HL-60/S4 treated with phorbol 12-myristate 13-acetate at 8.2 ng/mL for 4 days and 3 days (cell line): ENCODE results near the gene CCDC85C.

Source experiments
- in situ Hi-C: fragments of 300-500 bp; cut with MboI; formaldehyde crosslinking; loops from 2 replicates; pipeline ENCODE4 v1.15.0; 2022; ENCODE audit warnings: low sequenced_read_pairs

CCDC85C gene

GRCh38 chr14:99574099-99574880 lies 29.7 kb downstream of the CCDC85C start:
- in situ Hi-C loops, result no loop called here

GRCh38 chr14:99573436-99574098 lies 30.4 kb downstream of the CCDC85C start:
- in situ Hi-C loops, result no loop called here

- in situ Hi-C loops, result no loop called here
These were observed 31.0 kb downstream of the CCDC85C start for GRCh38 chr14:99573000-99573330.

- in situ Hi-C loops, result no loop called here
These were observed 31.6 kb downstream of the CCDC85C start for GRCh38 chr14:99572173-99572999.

- in situ Hi-C loops, result no loop called here
These were observed 32.6 kb downstream of the CCDC85C start for GRCh38 chr14:99571303-99571986.

GRCh38 chr14:99570544-99571302 lies 33.3 kb downstream of the CCDC85C start:
- in situ Hi-C loops, result no loop called here

GRCh38 chr14:99569725-99570543 lies 34.1 kb downstream of the CCDC85C start:
- in situ Hi-C loops, result no loop called here

- in situ Hi-C loops, result no loop called here
These were observed 35.1 kb downstream of the CCDC85C start for GRCh38 chr14:99568567-99569560.

GRCh38 chr14:99566390-99567354 lies 37.3 kb downstream of the CCDC85C start:
- in situ Hi-C loops, result no loop called here

GRCh38 chr14:99566009-99566389 lies 38.0 kb downstream of the CCDC85C start:
- in situ Hi-C loops, result no loop called here

GRCh38 chr14:99565383-99565782 lies 38.6 kb downstream of the CCDC85C start:
- in situ Hi-C loops, result no loop called here

- in situ Hi-C loops, result no loop called here
These were observed 39.1 kb downstream of the CCDC85C start for GRCh38 chr14:99564926-99565259.

- in situ Hi-C loops, result no loop called here
These were observed 39.6 kb downstream of the CCDC85C start for GRCh38 chr14:99564256-99564925.

GRCh38 chr14:99563749-99564129 lies 40.3 kb downstream of the CCDC85C start:
- in situ Hi-C loops, result no loop called here

- in situ Hi-C loops, result no loop called here
These were observed 40.9 kb downstream of the CCDC85C start for GRCh38 chr14:99562856-99563748.

GRCh38 chr14:99561864-99562263 lies 42.1 kb downstream of the CCDC85C start:
- in situ Hi-C loops, result no loop called here
